Measurements from ENCODE around the gene LILRA5.
A peak's percentile ranks its signal among the peaks of the same experiment; 100 is the strongest.
"Not testable (repeated sequence)": the region's sequence is repeated elsewhere in the genome, so short reads cannot be mapped to it uniquely, and the experiment has no call there.

The LILRA5 gene

GRCh38 chr19:54332149-54332548 lies 19.2 kb upstream of the LILRA5 start:
- no peak for DNase-seq (ENCODE audit: low read depth in 2 of 2)
- H3K4me3 ChIP-seq (replicated peaks in 1 of 2; ENCODE audit: low read depth in 2 of 2, low read length in 2 of 2) = no peak overlapping the region
- TF ChIP-seq, protein P1, sequence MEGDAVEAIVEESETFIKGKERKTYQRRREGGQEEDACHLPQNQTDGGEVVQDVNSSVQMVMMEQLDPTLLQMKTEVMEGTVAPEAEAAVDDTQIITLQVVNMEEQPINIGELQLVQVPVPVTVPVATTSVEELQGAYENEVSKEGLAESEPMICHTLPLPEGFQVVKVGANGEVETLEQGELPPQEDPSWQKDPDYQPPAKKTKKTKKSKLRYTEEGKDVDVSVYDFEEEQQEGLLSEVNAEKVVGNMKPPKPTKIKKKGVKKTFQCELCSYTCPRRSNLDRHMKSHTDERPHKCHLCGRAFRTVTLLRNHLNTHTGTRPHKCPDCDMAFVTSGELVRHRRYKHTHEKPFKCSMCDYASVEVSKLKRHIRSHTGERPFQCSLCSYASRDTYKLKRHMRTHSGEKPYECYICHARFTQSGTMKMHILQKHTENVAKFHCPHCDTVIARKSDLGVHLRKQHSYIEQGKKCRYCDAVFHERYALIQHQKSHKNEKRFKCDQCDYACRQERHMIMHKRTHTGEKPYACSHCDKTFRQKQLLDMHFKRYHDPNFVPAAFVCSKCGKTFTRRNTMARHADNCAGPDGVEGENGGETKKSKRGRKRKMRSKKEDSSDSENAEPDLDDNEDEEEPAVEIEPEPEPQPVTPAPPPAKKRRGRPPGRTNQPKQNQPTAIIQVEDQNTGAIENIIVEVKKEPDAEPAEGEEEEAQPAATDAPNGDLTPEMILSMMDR (IDR thresholded peaks at IDR 0.05; ENCODE audit: low read depth, low read length) = no peak

GRCh38 chr19:54331626-54332025 lies 18.7 kb upstream of the LILRA5 start:
- no peak for DNase-seq (ENCODE audit: low read depth in 2 of 2)
- TF ChIP-seq, protein P1 (IDR thresholded peaks at IDR 0.05; ENCODE audit: low read depth, low read length) = no peak

GRCh38 chr19:54329476-54330165 lies 16.7 kb upstream of the LILRA5 start:
- TF ChIP-seq, protein P1 (IDR thresholded peaks at IDR 0.05; ENCODE audit: low read depth, low read length) = no peak
- H3K4me3 ChIP-seq (replicated peaks in 1 of 2; ENCODE audit: low read depth in 2 of 2, low read length in 2 of 2) = no peak overlapping the region

More at GRCh38 chr19:54331626-54332025, 18.7 kb upstream of the LILRA5 start:
- H3K4me3 ChIP-seq (replicated peaks in 1 of 2; ENCODE audit: low read depth in 2 of 2, low read length in 2 of 2) = no peak overlapping the region

DNA sequence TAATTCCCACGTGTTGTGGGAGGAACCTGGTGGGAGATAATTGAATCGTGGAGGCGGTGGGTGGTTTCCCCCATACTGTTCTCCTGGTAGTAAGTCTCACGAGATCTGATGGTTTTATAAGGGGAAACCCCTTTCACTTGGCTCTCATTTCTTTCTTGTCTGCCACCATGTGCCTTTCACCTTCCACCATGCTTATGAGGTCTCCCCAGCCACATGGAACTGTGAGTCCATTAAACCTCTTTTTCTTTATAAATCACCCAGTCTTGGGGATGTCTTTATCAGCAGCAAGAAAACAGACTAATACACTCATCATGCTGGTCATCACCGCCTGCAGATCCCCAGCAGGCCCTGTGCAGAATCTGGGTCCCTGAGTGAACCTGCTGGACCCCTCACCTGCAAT lies 15.8 kb upstream of the LILRA5 start:
- DNase-seq (ENCODE audit: low read depth in 2 of 2); H3K4me3 ChIP-seq (replicated peaks in 1 of 2; ENCODE audit: low read depth in 2 of 2, low read length in 2 of 2): not testable (repeated sequence)

More at GRCh38 chr19:54329476-54330165, 16.7 kb upstream of the LILRA5 start:
- DNase-seq (ENCODE audit: low read depth in 2 of 2) = no peak

GRCh38 chr19:54325631-54326030 lies 12.7 kb upstream of the LILRA5 start:
- DNase-seq (ENCODE audit: low read depth in 2 of 2) = no peak
- TF ChIP-seq, protein P1 (IDR thresholded peaks at IDR 0.05; ENCODE audit: low read depth, low read length) = no peak
- H3K4me3 ChIP-seq (replicated peaks in 1 of 2; ENCODE audit: low read depth in 2 of 2, low read length in 2 of 2) = no peak overlapping the region

DNA sequence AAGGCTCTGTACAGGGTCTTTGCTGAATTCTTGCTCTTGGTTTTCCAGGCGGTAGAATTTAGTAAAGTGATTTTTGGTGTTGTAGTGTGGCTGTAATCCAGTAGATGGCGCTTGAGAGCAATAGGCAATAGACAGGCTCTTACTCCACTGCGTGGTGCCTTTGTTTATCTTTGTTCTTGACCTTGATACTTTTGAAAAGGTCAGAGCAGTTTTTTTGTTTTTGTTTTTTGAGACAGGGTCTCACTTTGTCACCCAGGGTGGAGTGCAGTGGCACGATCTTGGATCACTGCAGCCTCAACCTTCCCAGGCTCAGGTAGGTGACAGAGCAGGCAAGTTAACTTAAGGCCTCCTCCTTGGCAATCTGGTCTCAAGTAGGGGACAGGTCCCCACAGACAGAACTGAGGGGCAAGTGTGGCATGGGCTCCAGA lies 12.2 kb upstream of the LILRA5 start:
- no peak overlapping the region for H3K4me3 ChIP-seq (replicated peaks in 1 of 2; ENCODE audit: low read depth in 2 of 2, low read length in 2 of 2)
- DNase-seq (ENCODE audit: low read depth in 2 of 2) = peak; percentile 48 to 59
- TF ChIP-seq, protein P1 (IDR thresholded peaks at IDR 0.05; ENCODE audit: low read depth, low read length) = peak; percentile 90

DNA sequence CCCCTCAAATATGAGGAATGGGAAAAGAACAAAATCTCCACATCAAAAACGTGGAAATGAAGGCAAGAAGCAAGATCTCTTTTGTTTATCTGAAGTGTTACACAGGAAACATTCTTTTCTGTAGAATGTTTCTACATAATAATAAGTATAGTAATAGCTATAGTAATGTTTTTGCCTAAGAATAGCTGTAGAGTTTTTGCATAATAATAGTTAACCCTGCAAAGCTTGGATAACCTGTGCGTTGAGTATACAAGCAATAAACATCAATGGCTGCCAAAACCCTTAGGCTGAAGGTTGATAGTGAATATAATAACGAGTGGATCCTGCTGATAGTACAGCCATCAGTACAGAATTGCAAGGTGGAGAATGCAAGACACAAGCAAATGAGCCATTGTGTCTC lies 11.1 kb upstream of the LILRA5 start:
- no peak overlapping the region for H3K4me3 ChIP-seq (replicated peaks in 1 of 2; ENCODE audit: low read depth in 2 of 2, low read length in 2 of 2)
- TF ChIP-seq, protein P1 (IDR thresholded peaks at IDR 0.05; ENCODE audit: low read depth, low read length) = no peak
- no peak for DNase-seq (ENCODE audit: low read depth in 2 of 2)

- not testable (repeated sequence) for H3K4me3 ChIP-seq (replicated peaks in 1 of 2; ENCODE audit: low read depth in 2 of 2, low read length in 2 of 2); DNase-seq (ENCODE audit: low read depth in 2 of 2)
Observed at GRCh38 chr19:54322934-54323333, 10.0 kb upstream of the LILRA5 start.

- H3K4me3 ChIP-seq (replicated peaks in 1 of 2; ENCODE audit: low read depth in 2 of 2, low read length in 2 of 2); DNase-seq (ENCODE audit: low read depth in 2 of 2): not testable (repeated sequence)
Observed at GRCh38 chr19:54322295-54322694, 9.3 kb upstream of the LILRA5 start.

All from cardiac fibroblast (primary cell).